Upper lobe of left lung (tissue), 6 donors: ENCODE results near the gene C1QTNF12. TPM values are rescaled to one million over a fixed set of nuclear protein-coding genes. Genes with fewer than 3 reads are reported as not detected.

ENCODE experiments used
- ATAC-seq, 2 donors: fragments of 200-7000 bp; cut with Tn5 transposase; one replicate each; pipeline ENCODE4 v1.9.1; 2022; ENCODE audit warnings: mild to moderate bottlenecking in 2 of 2, moderate library complexity in 2 of 2; ENCODE audit not compliant: low FRiP score in 2 of 2
- DNase-seq, 2 donors: peaks; one replicate each; pipeline ENCODE4 v3.0.0-alpha.2; 2019 to 2020
- H3K27ac ChIP-seq, 4 donors: fragments of 200-600 bp; sonication (generic); one replicate each; pipeline ENCODE4 v1.5.1; 2016 to 2019
- H3K27me3 ChIP-seq, 4 donors: fragments of 200-600 bp; sonication (generic); one replicate each; pipeline ENCODE4 v1.5.1; 2017 to 2019
- H3K36me3 ChIP-seq, 4 donors: fragments of 200-600 bp; sonication (generic); one replicate each; pipeline ENCODE4 v1.5.1; 2016 to 2019
- H3K4me1 ChIP-seq, 4 donors: fragments of 200-600 bp; sonication (generic); one replicate each; pipeline ENCODE4 v1.5.1; 2018 to 2019
- H3K4me3 ChIP-seq, 4 donors: fragments of 200-600 bp; sonication (generic); one replicate each; pipeline ENCODE4 v1.5.1; 2017 to 2019; ENCODE audit warnings: mild to moderate bottlenecking in 2 of 4, moderate library complexity in 1 of 4
- H3K9me3 ChIP-seq, 4 donors: fragments of 200-600 bp; sonication (generic); one replicate each; pipeline ENCODE4 v1.5.1; 2018 to 2019
- CTCF ChIP-seq, 6 experiments: fragments of 450-650 bp in 4 of 6; fragments of 200-600 bp in 2 of 6; sonication (generic) in 2 of 6; IDR thresholded peaks; one replicate each; pipeline ENCODE4 v1.5.1; 2016 to 2019; ENCODE audit warnings: antibody characterized with exemption in 6 of 6
- EP300 ChIP-seq, 4 donors: sonication (generic); formaldehyde crosslinking; IDR thresholded peaks; one replicate each; pipeline ENCODE4 v1.5.1; 2017; ENCODE audit warnings: antibody characterized with exemption in 4 of 4, control low read depth in 2 of 4
- POLR2A ChIP-seq, 4 donors: fragments of 450-650 bp; IDR thresholded peaks; one replicate each; pipeline ENCODE4 v1.5.1; 2016 to 2017; ENCODE audit warnings: antibody characterized with exemption in 4 of 4, mild to moderate bottlenecking in 2 of 4
- POLR2AphosphoS5 ChIP-seq, 2 donors: sonication (generic); formaldehyde crosslinking; IDR thresholded peaks; one replicate each; pipeline ENCODE4 v1.5.1; 2017; ENCODE audit warnings: antibody characterized with exemption in 2 of 2
- WGBS, 2 donors: methylation state at CpG; one replicate each; pipeline ENCODE4 v1.1.5; 2017 to 2018; 5-methylcytosine and 5-hydroxymethylcytosine counted together
- total RNA-seq, 6 donors: library from RNA; depleted of rRNA in 4 of 6; stranded (reverse); fragments of >200 nt in 4 of 6; gene quantifications; one replicate each; pipeline versions ENCODE4 v1.1.0 to v1.2.1, GENCODE V29; 2016 to 2021
- donor health status: DM: no; HTN: no; CAD: no; lungs with moderate emphysema.
- donor health status: DM: no; HTN: yes; CAD: no; lungs with severe emphysema.

The C1QTNF12 gene
- total RNA-seq, 6 donors from 2014 or later = 1.9 to 6.3 (median 2.8) TPM; not detected in 2

- ATAC-seq = no peak
- TF ChIP-seq CTCF (IDR thresholded peaks at IDR 0.05) (peak in 2 of 6 experiments; percentile 8 to 20), POLR2A (IDR thresholded peaks at IDR 0.05) (no peak), POLR2AphosphoS5 (IDR thresholded peaks at IDR 0.05) (no peak)
- DNase-seq = peak in 1 of 2 donors; percentile 50
- H3K4me1 ChIP-seq = peaks cover 27 to 55% (median 32%) of the 10 kb centered on the region in 4 donors
- 16% methylated on average over 20 to 24 of the region's 24 CpGs for WGBS, 2 donors
- peak overlapping the region; percentile 81 to 96 (median 90) for H3K27ac ChIP-seq
- no peaks in the 10 kb centered on the region for H3K27me3 ChIP-seq
- peak overlapping the region; percentile 76 to 97 (median 86) for H3K4me3 ChIP-seq
- H3K36me3 ChIP-seq = peaks cover 14 to 32% (median 29%) of the 10 kb centered on the region in 4 donors
- H3K9me3 ChIP-seq = peaks cover 0 to 3% (median 0%) of the 10 kb centered on the region in 4 donors
Measured at GRCh38 chr1:1230656-1231399, 15.7 kb downstream of the C1QTNF12 start.

- H3K36me3 ChIP-seq = peaks cover 14 to 42% (median 37%) of the 10 kb centered on the region in 4 donors
- peaks cover 27 to 51% (median 32%) of the 10 kb centered on the region in 4 donors for H3K4me1 ChIP-seq
- peak overlapping the region in 1 of 4 donors; percentile 76 for H3K4me3 ChIP-seq
- no peaks in the 10 kb centered on the region for H3K27me3 ChIP-seq
- 86 to 95% methylated on average over 16 to 19 of the region's 19 CpGs for WGBS, 2 donors
- H3K9me3 ChIP-seq = peaks cover 0 to 3% (median 0%) of the 10 kb centered on the region in 4 donors
- DNase-seq (peak in 1 of 2 donors; percentile 62), ATAC-seq (no peak)
- no peak for TF ChIP-seq POLR2AphosphoS5 (IDR thresholded peaks at IDR 0.05)
- no peak for TF ChIP-seq CTCF (IDR thresholded peaks at IDR 0.05)
- no peak overlapping the region for H3K27ac ChIP-seq
Measured at GRCh38 chr1:1229770-1230169, 16.8 kb downstream of the C1QTNF12 start.

- Histone ChIP-seq H3K36me3 (peaks cover 14 to 50% (median 41%) of the 10 kb centered on the region in 4 donors), H3K27me3 (no peaks in the 10 kb centered on the region), H3K4me3 (no peak overlapping the region), H3K27ac (no peak overlapping the region), H3K9me3 (peaks cover 0 to 3% (median 0%) of the 10 kb centered on the region in 4 donors), H3K4me1 (peaks cover 27 to 41% (median 31%) of the 10 kb centered on the region in 4 donors)
- peak in 1 of 2 donors; percentile 69 for DNase-seq
- ATAC-seq = no peak
- WGBS, 2 donors = 88 to 96% methylated on average over 17 to 26 of the region's 28 CpGs
- no peak for TF ChIP-seq POLR2AphosphoS5 (IDR thresholded peaks at IDR 0.05)
- no peak for TF ChIP-seq EP300 (IDR thresholded peaks at IDR 0.05)
- no peak for TF ChIP-seq CTCF (IDR thresholded peaks at IDR 0.05)
- TF ChIP-seq POLR2A (IDR thresholded peaks at IDR 0.05) = no peak
Measured at GRCh38 chr1:1228596-1229321, 17.8 kb downstream of the C1QTNF12 start.

GRCh38 chr1:1228187-1228586 is 18.3 kb downstream of the C1QTNF12 start:
- TF ChIP-seq CTCF (IDR thresholded peaks at IDR 0.05) (no peak), EP300 (IDR thresholded peaks at IDR 0.05) (no peak), POLR2AphosphoS5 (IDR thresholded peaks at IDR 0.05) (no peak), POLR2A (IDR thresholded peaks at IDR 0.05) (no peak)
- H3K36me3 ChIP-seq = peaks cover 15 to 56% (median 46%) of the 10 kb centered on the region in 4 donors
- H3K4me1 ChIP-seq = peaks cover 24 to 36% (median 26%) of the 10 kb centered on the region in 4 donors
- ATAC-seq (no peak), DNase-seq (peak in 1 of 2 donors; percentile 86)
- peaks cover 0 to 3% (median 0%) of the 10 kb centered on the region in 4 donors for H3K9me3 ChIP-seq
- WGBS, 2 donors = 92 to 94% methylated on average over 3 to 25 of the region's 30 CpGs
- H3K27me3 ChIP-seq = no peaks in the 10 kb centered on the region
- H3K4me3 ChIP-seq = no peak overlapping the region
- H3K27ac ChIP-seq = no peak overlapping the region
